WTC11 (cell line): ENCODE results near the gene COL25A1. TPM values are rescaled to one million over a fixed set of nuclear protein-coding genes. Genes with fewer than 3 reads are reported as not detected.

ENCODE experiments used
- ATAC-seq: fragments of 200-7000 bp; cut with Tn5 transposase; 2 replicates; pipeline ENCODE4 v1.10.0; 2021; ENCODE audit warnings: mild to moderate bottlenecking, moderate library complexity
- CTCF ChIA-PET: fragments of 300-600 bp; sonication (Branson Sonifier 250); formaldehyde crosslinking; loops from one replicate; lab custom pipeline; 2021; ENCODE audit warnings: antibody characterized with exemption; lab: Charles Lee
- POLR2A ChIA-PET: fragments of 350-600 bp; sonication (Branson Sonifier 250); formaldehyde crosslinking; loops from one replicate; lab custom pipeline; 2021; ENCODE audit warnings: antibody characterized with exemption; lab: Charles Lee
- DNase-seq: peaks from one replicate; pipeline ENCODE4 v3.0.0; 2021; ENCODE audit warnings: low spot score
- H3K27ac Mint-ChIP-seq: 2 replicates; pipeline ENCODE4 v1.8.0; 2021; ENCODE audit warnings: mixed read lengths
- H3K27me3 Mint-ChIP-seq: 2 replicates; pipeline ENCODE4 v1.8.0; 2021; ENCODE audit warnings: low read depth, mild to moderate bottlenecking, moderate library complexity, mixed read lengths
- H3K36me3 Mint-ChIP-seq: 2 replicates; pipeline ENCODE4 v1.8.0; 2021; ENCODE audit warnings: mixed read lengths
- H3K4me1 Mint-ChIP-seq: 2 replicates; pipeline ENCODE4 v1.8.0; 2022; ENCODE audit warnings: mixed read lengths
- H3K4me3 Mint-ChIP-seq: 2 replicates; pipeline ENCODE4 v1.8.0; 2021; ENCODE audit warnings: mild to moderate bottlenecking, moderate library complexity, mixed read lengths
- H3K9me3 Mint-ChIP-seq: 2 replicates; pipeline ENCODE4 v1.8.0; 2021; ENCODE audit warnings: mixed read lengths
- AFF4 ChIP-seq: sonication (generic); formaldehyde crosslinking; IDR thresholded peaks from 2 replicates; pipeline ENCODE4 v1.8.1; 2023; ENCODE audit warnings: mild to moderate bottlenecking, missing genetic modification reagents, borderline replicate concordance
- CBFB ChIP-seq: sonication (generic); formaldehyde crosslinking; IDR thresholded peaks from 2 replicates; pipeline ENCODE4 v1.8.1; 2022; ENCODE audit warnings: mild to moderate bottlenecking, low read depth, missing genetic modification reagents
- CDX4 ChIP-seq: fragments of 250-450 bp; sonication (Bioruptor Pico); IDR thresholded peaks from 2 replicates; pipeline ENCODE4 v1.9.0; 2021; ENCODE audit warnings: moderate library complexity, mild to moderate bottlenecking, inconsistent platforms, borderline replicate concordance
- CTCF ChIP-seq: fragments of 200-600 bp; IDR thresholded peaks from 2 replicates; pipeline ENCODE4 v1.8.0; 2022; ENCODE audit warnings: antibody characterized with exemption
- E2F4 ChIP-seq: sonication (generic); formaldehyde crosslinking; IDR thresholded peaks from 2 replicates; pipeline ENCODE4 v1.8.1; 2022; ENCODE audit warnings: low read depth, mild to moderate bottlenecking, moderate library complexity, missing genetic modification reagents, borderline replicate concordance
- EMX1 ChIP-seq: fragments of 250-450 bp; sonication (Bioruptor Pico); IDR thresholded peaks from 2 replicates; pipeline ENCODE4 v1.8.0; 2021; ENCODE audit warnings: mild to moderate bottlenecking
- FOXP1 ChIP-seq: sonication (generic); formaldehyde crosslinking; IDR thresholded peaks from 2 replicates; pipeline ENCODE4 v1.8.0; 2022; ENCODE audit warnings: missing genetic modification reagents, mild to moderate bottlenecking, moderate library complexity, borderline replicate concordance
- GRHL2 ChIP-seq: fragments of 250-450 bp; sonication (Bioruptor Pico); IDR thresholded peaks from 2 replicates; pipeline ENCODE4 v1.8.0; 2022; ENCODE audit warnings: mild to moderate bottlenecking, moderate library complexity; ENCODE audit not compliant: insufficient replicate concordance, severe bottlenecking
- IRF1 ChIP-seq: sonication (generic); formaldehyde crosslinking; IDR thresholded peaks from 2 replicates; pipeline ENCODE4 v1.8.0; 2023; ENCODE audit warnings: missing genetic modification reagents
- KAT7 ChIP-seq: sonication (generic); formaldehyde crosslinking; IDR thresholded peaks from 2 replicates; pipeline ENCODE4 v1.8.1; 2023; ENCODE audit warnings: missing genetic modification reagents, mild to moderate bottlenecking, borderline replicate concordance
- MAX ChIP-seq: sonication (generic); formaldehyde crosslinking; IDR thresholded peaks from 2 replicates; pipeline ENCODE4 v1.8.0; 2022; ENCODE audit warnings: mild to moderate bottlenecking, missing genetic modification reagents
- MYBL2 ChIP-seq: sonication (generic); formaldehyde crosslinking; IDR thresholded peaks from 2 replicates; pipeline ENCODE4 v1.8.1; 2023; ENCODE audit warnings: mild to moderate bottlenecking, moderate library complexity, missing genetic modification reagents
- STAT6 ChIP-seq: sonication (generic); formaldehyde crosslinking; conservative IDR thresholded peaks from 2 replicates; pipeline ENCODE4 v1.8.1; 2023; ENCODE audit warnings: mild to moderate bottlenecking, low read depth, missing genetic modification reagents, moderate library complexity
- TEAD4 ChIP-seq: sonication (generic); formaldehyde crosslinking; IDR thresholded peaks from 2 replicates; pipeline ENCODE4 v1.8.0; 2022; ENCODE audit warnings: mild to moderate bottlenecking, missing genetic modification reagents
- USF2 ChIP-seq: sonication (generic); formaldehyde crosslinking; IDR thresholded peaks from 2 replicates; pipeline ENCODE4 v1.8.1; 2023; ENCODE audit warnings: mild to moderate bottlenecking, missing genetic modification reagents, moderate library complexity
- ZBTB21 ChIP-seq: sonication (generic); formaldehyde crosslinking; IDR thresholded peaks from 2 replicates; pipeline ENCODE4 v1.8.1; 2023; ENCODE audit warnings: mild to moderate bottlenecking, missing genetic modification reagents, borderline replicate concordance
- ZNF232 ChIP-seq: sonication (generic); formaldehyde crosslinking; IDR thresholded peaks from 2 replicates; pipeline ENCODE4 v1.8.0; 2022; ENCODE audit warnings: mild to moderate bottlenecking, missing genetic modification reagents
- ZNF425 ChIP-seq: fragments of 250-450 bp; sonication (Bioruptor Pico); conservative IDR thresholded peaks from 2 replicates; pipeline ENCODE4 v1.9.0; 2021; ENCODE audit warnings: mild to moderate bottlenecking
- total RNA-seq: library from RNA; stranded (reverse); gene quantifications from 3 replicates; pipeline ENCODE4 v1.2.3, GENCODE V29; 2021

The COL25A1 gene
- total RNA-seq, 1 experiment from 2014 or later: 6.6 TPM

- H3K27me3 Mint-ChIP-seq: peaks cover 2% of the 10 kb centered on the region; the same call in 1 of the 2 replicates
Measured at GRCh38 chr4:109315818-109316217, 13.4 kb upstream of the COL25A1 start.

More at GRCh38 chr4:109315818-109316217, 13.4 kb upstream of the COL25A1 start:
- Mint-ChIP-seq H3K4me3 (no peak overlapping the region), H3K27ac (no peak overlapping the region), H3K9me3 (peaks cover 61% of the 10 kb centered on the region), H3K36me3 (peaks cover 32% of the 10 kb centered on the region), H3K4me1 (no peaks in the 10 kb centered on the region; the same call in 1 of the 2 replicates)
- POLR2A ChIA-PET: no interaction called here
- CTCF ChIA-PET: interaction anchor here (0.6 to 1.1 kb wide), 7 partner anchors 13 to 259 kb away, joined by 3 to 6 read pairs (median 4); partner anchors contain the start of gene COL25A1
- DNase-seq (no peak), ATAC-seq (peak; percentile 60; the same call in 1 of the 2 replicates)
- no peak for TF ChIP-seq CTCF
- no peak for TF ChIP-seq MYBL2 (CRISPR knock-in tag)
- no peak for TF ChIP-seq KAT7 (CRISPR knock-in tag)
- no peak for TF ChIP-seq E2F4 (CRISPR knock-in tag)
- TF ChIP-seq ZNF232 (CRISPR knock-in tag): no peak
- TF ChIP-seq STAT6 (CRISPR knock-in tag): no peak
- no peak for TF ChIP-seq EMX1 (CRISPR knock-in tag)
- no peak for TF ChIP-seq GRHL2 (CRISPR knock-in tag)
- TF ChIP-seq AFF4 (CRISPR knock-in tag): no peak
- TF ChIP-seq IRF1 (CRISPR knock-in tag): no peak
- no peak for TF ChIP-seq TEAD4 (CRISPR knock-in tag)
- no peak for TF ChIP-seq MAX
- TF ChIP-seq FOXP1 (CRISPR knock-in tag): no peak
- TF ChIP-seq USF2: no peak
- TF ChIP-seq ZBTB21 (CRISPR knock-in tag): no peak
- TF ChIP-seq ZNF425 (CRISPR knock-in tag): no peak
- TF ChIP-seq CBFB (CRISPR knock-in tag): no peak
- TF ChIP-seq CDX4 (CRISPR knock-in tag): no peak
